Osteoblast (primary cell): ENCODE measurements around the gene VWDE. TPM values are rescaled to one million over a fixed set of nuclear protein-coding genes. Genes with fewer than 3 reads are reported as not detected.

Source experiments
- DNase-seq: peaks from one replicate; pipeline ENCODE4 v3.0.0; 2011; ENCODE audit warnings: low spot score, mixed read lengths; ENCODE audit not compliant: insufficient read length; ENCODE audit errors: missing footprints
- H2AFZ ChIP-seq: 2 replicates; pipeline ENCODE4 v1.6.0; 2011; ENCODE audit warnings: mild to moderate bottlenecking, low read length
- H3K27ac ChIP-seq: 2 replicates; pipeline ENCODE4 v1.5.1; 2011; ENCODE audit warnings: mild to moderate bottlenecking, low read depth, low read length, moderate library complexity
- H3K27me3 ChIP-seq: 2 replicates; pipeline ENCODE4 v1.6.0; 2012; ENCODE audit warnings: mild to moderate bottlenecking, control low read depth, inconsistent platforms, low read length, moderate library complexity; ENCODE audit not compliant: insufficient read depth
- H3K36me3 ChIP-seq: 2 replicates; pipeline ENCODE4 v1.5.1; 2011; ENCODE audit warnings: mild to moderate bottlenecking, low read length, control low read depth, moderate library complexity; ENCODE audit not compliant: insufficient read depth
- H3K4me1 ChIP-seq: 2 replicates; pipeline ENCODE4 v1.5.1; 2011; ENCODE audit warnings: mild to moderate bottlenecking, low read length, control low read depth, moderate library complexity; ENCODE audit not compliant: insufficient read depth
- H3K4me2 ChIP-seq: 2 replicates; pipeline ENCODE4 v1.6.0; 2011; ENCODE audit warnings: mild to moderate bottlenecking, low read length; ENCODE audit not compliant: insufficient read depth
- H3K4me3 ChIP-seq: fragments of 200-600 bp; sonication (generic); 3 replicates; pipeline ENCODE4 v1.5.1; 2012; ENCODE audit warnings: mild to moderate bottlenecking, low read length, inconsistent platforms; ENCODE audit not compliant: insufficient read depth
- H3K79me2 ChIP-seq: 2 replicates; pipeline ENCODE4 v1.6.0; 2012; ENCODE audit warnings: mild to moderate bottlenecking, low read length, control low read depth, inconsistent platforms; ENCODE audit not compliant: insufficient read depth
- H3K9me3 ChIP-seq: 2 replicates; pipeline ENCODE4 v1.5.1; 2011; ENCODE audit warnings: low read depth, low read length, control low read depth
- H4K20me1 ChIP-seq: 2 replicates; pipeline ENCODE4 v1.6.0; 2012; ENCODE audit warnings: mild to moderate bottlenecking, low read length, control low read depth; ENCODE audit not compliant: insufficient read depth
- CTCF ChIP-seq: IDR thresholded peaks from 2 replicates; pipeline ENCODE4 v1.5.1; 2011; ENCODE audit warnings: mild to moderate bottlenecking, low read depth, low read length, moderate library complexity; ENCODE audit errors: extremely low read depth
- total RNA-seq: library from RNA; depleted of rRNA; stranded (reverse); fragments of >200 nt; gene quantifications from 2 replicates; pipeline ENCODE4 v1.2.3, GENCODE V29; 2012

The VWDE gene
- total RNA-seq, 1 donor: under 0.01 TPM

- Histone ChIP-seq H3K36me3 (no peaks in the 10 kb centered on the region), H3K27ac (no peak overlapping the region), H3K27me3 (no peaks in the 10 kb centered on the region), H3K9me3 (no peaks in the 10 kb centered on the region), H3K79me2 (no peaks in the 10 kb centered on the region), H3K4me1 (peaks cover 23% of the 10 kb centered on the region), H3K4me3 (no peak overlapping the region), H2AFZ (no peak overlapping the region), H3K4me2 (peak overlapping the region; percentile 4), H4K20me1 (no peaks in the 10 kb centered on the region)
- no peak for TF ChIP-seq CTCF
- DNase-seq: peak; percentile 47
Measured at GRCh38 chr7:12422554-12423320, 19.1 kb upstream of the VWDE start.

GRCh38 chr7:12418452-12418851 lies 14.8 kb upstream of the VWDE start:
- no peaks in the 10 kb centered on the region for H3K9me3 ChIP-seq
- H3K4me2 ChIP-seq: no peak overlapping the region
- no peak for TF ChIP-seq CTCF
- no peak for DNase-seq
- no peak overlapping the region for H3K4me3 ChIP-seq
- no peaks in the 10 kb centered on the region for H3K79me2 ChIP-seq
- H2AFZ ChIP-seq: no peak overlapping the region
- no peaks in the 10 kb centered on the region for H4K20me1 ChIP-seq
- no peak overlapping the region for H3K27ac ChIP-seq
- H3K4me1 ChIP-seq: peaks cover 14% of the 10 kb centered on the region
- no peaks in the 10 kb centered on the region for H3K27me3 ChIP-seq
- H3K36me3 ChIP-seq: no peaks in the 10 kb centered on the region

- Histone ChIP-seq H4K20me1 (no peaks in the 10 kb centered on the region), H3K79me2 (no peaks in the 10 kb centered on the region), H3K36me3 (no peaks in the 10 kb centered on the region), H3K27ac (no peak overlapping the region), H3K27me3 (no peaks in the 10 kb centered on the region), H3K9me3 (no peaks in the 10 kb centered on the region), H3K4me2 (no peak overlapping the region), H3K4me1 (no peaks in the 10 kb centered on the region), H3K4me3 (no peak overlapping the region), H2AFZ (no peak overlapping the region)
- no peak for TF ChIP-seq CTCF
- no peak for DNase-seq
Measured at GRCh38 chr7:12415072-12415471, 11.4 kb upstream of the VWDE start.

GRCh38 chr7:12412407-12412806 lies 8.7 kb upstream of the VWDE start:
- no peaks in the 10 kb centered on the region for H3K27me3 ChIP-seq
- H2AFZ ChIP-seq: no peak overlapping the region
- H4K20me1 ChIP-seq: no peaks in the 10 kb centered on the region
- DNase-seq: no peak
- H3K79me2 ChIP-seq: no peaks in the 10 kb centered on the region
- no peaks in the 10 kb centered on the region for H3K36me3 ChIP-seq
- TF ChIP-seq CTCF: no peak
- H3K4me1 ChIP-seq: no peaks in the 10 kb centered on the region
- no peak overlapping the region for H3K4me2 ChIP-seq
- no peak overlapping the region for H3K27ac ChIP-seq
- H3K9me3 ChIP-seq: no peaks in the 10 kb centered on the region
- H3K4me3 ChIP-seq: no peak overlapping the region
